ENCODE results near the gene ZNF275.

The ZNF275 gene

DNA sequence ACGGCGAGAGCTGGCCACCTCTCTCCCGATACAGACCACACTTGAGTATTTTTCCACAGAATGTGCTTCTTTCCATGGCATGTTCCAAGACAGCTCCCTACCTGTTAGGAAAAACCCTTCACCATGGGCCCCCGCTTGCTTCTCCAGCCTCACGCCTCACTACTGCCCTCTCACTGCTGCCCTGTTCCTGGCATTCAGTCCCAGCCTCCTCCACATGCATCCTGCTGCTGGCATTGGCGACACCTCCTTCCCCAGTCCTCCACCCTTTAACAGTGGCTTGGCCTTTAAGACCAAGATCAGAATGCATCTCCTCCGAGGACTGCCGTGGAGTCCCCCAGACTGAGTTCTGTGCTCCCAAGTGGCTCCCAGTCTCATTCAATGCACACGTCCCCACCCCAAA, 23.1 kb upstream of the ZNF275 start:
- TF ChIP-seq, protein P1, sequence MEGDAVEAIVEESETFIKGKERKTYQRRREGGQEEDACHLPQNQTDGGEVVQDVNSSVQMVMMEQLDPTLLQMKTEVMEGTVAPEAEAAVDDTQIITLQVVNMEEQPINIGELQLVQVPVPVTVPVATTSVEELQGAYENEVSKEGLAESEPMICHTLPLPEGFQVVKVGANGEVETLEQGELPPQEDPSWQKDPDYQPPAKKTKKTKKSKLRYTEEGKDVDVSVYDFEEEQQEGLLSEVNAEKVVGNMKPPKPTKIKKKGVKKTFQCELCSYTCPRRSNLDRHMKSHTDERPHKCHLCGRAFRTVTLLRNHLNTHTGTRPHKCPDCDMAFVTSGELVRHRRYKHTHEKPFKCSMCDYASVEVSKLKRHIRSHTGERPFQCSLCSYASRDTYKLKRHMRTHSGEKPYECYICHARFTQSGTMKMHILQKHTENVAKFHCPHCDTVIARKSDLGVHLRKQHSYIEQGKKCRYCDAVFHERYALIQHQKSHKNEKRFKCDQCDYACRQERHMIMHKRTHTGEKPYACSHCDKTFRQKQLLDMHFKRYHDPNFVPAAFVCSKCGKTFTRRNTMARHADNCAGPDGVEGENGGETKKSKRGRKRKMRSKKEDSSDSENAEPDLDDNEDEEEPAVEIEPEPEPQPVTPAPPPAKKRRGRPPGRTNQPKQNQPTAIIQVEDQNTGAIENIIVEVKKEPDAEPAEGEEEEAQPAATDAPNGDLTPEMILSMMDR (conservative IDR thresholded peaks at IDR 0.05; ENCODE audit: low read length), result no peak
- TF ChIP-seq EZH2phosphoT487 (IDR thresholded peaks at IDR 0.05; ENCODE audit: borderline replicate concordance), result no peak
- Histone ChIP-seq H4K20me1 (ENCODE audit: insufficient read depth, low read length, poor library complexity, severe bottlenecking) (no peaks in the 10 kb centered on the region), H3K36me3 (ENCODE audit: insufficient read depth, low read length) (no peaks in the 10 kb centered on the region), H3K9me2 (replicated peaks; ENCODE audit: low read depth, low read length) (no peaks in the 10 kb centered on the region), H3K4me3 (ENCODE audit: low read length, poor library complexity, severe bottlenecking) (no peak overlapping the region), H3F3A (ENCODE audit: low read depth) (no peaks in the 10 kb centered on the region), H3K4me2 (ENCODE audit: low read depth, low read length, poor library complexity, severe bottlenecking) (no peak overlapping the region), H3K9ac (ENCODE audit: low read depth, low read length, poor library complexity, severe bottlenecking) (no peak overlapping the region), H3K4me1 (ENCODE audit: insufficient read depth, low read length, poor library complexity, severe bottlenecking) (no peaks in the 10 kb centered on the region), H3K27me3 (ENCODE audit: insufficient read depth, low read length, poor library complexity, severe bottlenecking) (no peaks in the 10 kb centered on the region), H2AFZ (ENCODE audit: low read length) (no peak overlapping the region), H3K9me3 (ENCODE audit: insufficient read depth, low read depth, low read length) (no peaks in the 10 kb centered on the region), H3K79me2 (ENCODE audit: insufficient read depth, low read length) (no peaks in the 10 kb centered on the region)

DNA sequence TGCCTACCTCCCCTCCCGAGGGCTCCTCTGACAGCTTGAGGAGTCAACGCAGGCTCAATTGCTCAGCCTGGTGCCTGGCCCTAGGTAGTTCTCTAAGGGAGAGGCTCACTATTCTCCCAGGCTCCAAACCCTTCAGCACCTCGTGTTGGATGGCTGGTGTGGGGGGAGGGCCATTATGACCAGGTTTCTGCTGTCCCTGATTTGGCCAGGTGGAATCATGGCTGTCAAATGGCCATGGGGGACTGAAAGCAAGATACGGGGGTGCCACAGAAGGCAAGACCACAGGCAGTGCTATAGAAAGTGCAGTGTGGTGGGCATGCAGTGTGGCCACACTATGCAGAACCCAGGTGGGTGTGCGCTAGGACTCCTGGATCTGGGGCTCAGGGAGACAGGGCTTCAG, 21.9 kb upstream of the ZNF275 start:
- H3K4me3 ChIP-seq (ENCODE audit: low read length, poor library complexity, severe bottlenecking), result no peak overlapping the region
- H3K36me3 ChIP-seq (ENCODE audit: insufficient read depth, low read length), result no peaks in the 10 kb centered on the region
- H3K4me2 ChIP-seq (ENCODE audit: low read depth, low read length, poor library complexity, severe bottlenecking), result no peak overlapping the region
- H3K9me2 ChIP-seq (replicated peaks; ENCODE audit: low read depth, low read length), result no peaks in the 10 kb centered on the region
- no peaks in the 10 kb centered on the region for H3F3A ChIP-seq (ENCODE audit: low read depth)
- H3K9ac ChIP-seq (ENCODE audit: low read depth, low read length, poor library complexity, severe bottlenecking), result no peak overlapping the region
- TF ChIP-seq, protein P1 (conservative IDR thresholded peaks at IDR 0.05; ENCODE audit: low read length), result no peak
- TF ChIP-seq EZH2phosphoT487 (IDR thresholded peaks at IDR 0.05; ENCODE audit: borderline replicate concordance), result no peak
- H3K9me3 ChIP-seq (ENCODE audit: insufficient read depth, low read depth, low read length), result no peaks in the 10 kb centered on the region
- no peaks in the 10 kb centered on the region for H3K79me2 ChIP-seq (ENCODE audit: insufficient read depth, low read length)
- H3K27me3 ChIP-seq (ENCODE audit: insufficient read depth, low read length, poor library complexity, severe bottlenecking), result no peaks in the 10 kb centered on the region
- no peaks in the 10 kb centered on the region for H4K20me1 ChIP-seq (ENCODE audit: insufficient read depth, low read length, poor library complexity, severe bottlenecking)
- H2AFZ ChIP-seq (ENCODE audit: low read length), result no peak overlapping the region
- H3K4me1 ChIP-seq (ENCODE audit: insufficient read depth, low read length, poor library complexity, severe bottlenecking), result no peaks in the 10 kb centered on the region

DNA sequence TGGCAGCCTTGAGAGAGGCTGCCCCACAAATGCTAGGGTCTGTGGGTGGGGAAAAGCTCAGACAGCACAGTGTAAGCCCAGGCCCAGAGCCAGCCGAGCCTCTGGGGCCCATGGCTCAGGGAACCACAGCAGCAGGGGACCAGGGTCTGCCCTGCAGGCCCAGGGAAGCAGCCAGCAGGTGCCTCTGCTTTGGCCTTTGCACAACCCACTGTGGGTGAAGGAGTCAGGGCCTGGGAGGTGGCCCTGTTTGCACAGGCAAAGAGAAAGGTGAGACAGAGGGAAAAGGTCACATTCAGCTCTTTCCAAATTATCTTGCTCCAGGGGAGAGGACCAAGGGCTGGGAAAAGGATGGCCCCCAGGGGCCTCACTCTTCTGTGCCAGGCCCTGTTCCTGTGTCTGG, 21.1 kb upstream of the ZNF275 start:
- H3F3A ChIP-seq (ENCODE audit: low read depth), result no peaks in the 10 kb centered on the region
- no peaks in the 10 kb centered on the region for H3K27me3 ChIP-seq (ENCODE audit: insufficient read depth, low read length, poor library complexity, severe bottlenecking)

DNA sequence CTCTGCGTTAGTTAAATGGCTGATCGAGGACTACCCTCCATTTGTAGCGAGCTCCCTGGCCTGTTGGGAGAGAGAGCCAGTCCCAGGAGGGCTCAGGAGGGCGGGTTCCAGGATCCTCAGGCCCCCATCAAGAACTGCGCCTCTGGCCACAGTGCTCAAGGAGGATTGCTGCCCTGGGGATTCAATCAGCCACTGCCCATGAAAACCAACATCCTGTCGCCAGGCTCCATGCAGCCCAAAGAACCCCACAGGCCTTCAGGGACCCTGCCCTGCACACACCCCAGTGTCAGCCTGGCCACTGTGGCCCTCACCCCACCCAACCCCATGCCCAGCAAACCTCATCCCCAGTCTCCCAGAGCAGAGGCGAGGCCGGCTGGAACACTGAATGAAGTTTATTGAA, 16.6 kb upstream of the ZNF275 start:
- no peak overlapping the region for H3K4me3 ChIP-seq (ENCODE audit: low read length, poor library complexity, severe bottlenecking)
- no peaks in the 10 kb centered on the region for H3K27me3 ChIP-seq (ENCODE audit: insufficient read depth, low read length, poor library complexity, severe bottlenecking)
- H3K9ac ChIP-seq (ENCODE audit: low read depth, low read length, poor library complexity, severe bottlenecking), result no peak overlapping the region
- H3K36me3 ChIP-seq (ENCODE audit: insufficient read depth, low read length), result no peaks in the 10 kb centered on the region
- H3K4me1 ChIP-seq (ENCODE audit: insufficient read depth, low read length, poor library complexity, severe bottlenecking), result no peaks in the 10 kb centered on the region
- no peak overlapping the region for H2AFZ ChIP-seq (ENCODE audit: low read length)
- H3K4me2 ChIP-seq (ENCODE audit: low read depth, low read length, poor library complexity, severe bottlenecking), result no peak overlapping the region
- no peaks in the 10 kb centered on the region for H3K79me2 ChIP-seq (ENCODE audit: insufficient read depth, low read length)
- no peaks in the 10 kb centered on the region for H3F3A ChIP-seq (ENCODE audit: low read depth)
- no peaks in the 10 kb centered on the region for H3K9me2 ChIP-seq (replicated peaks; ENCODE audit: low read depth, low read length)
- TF ChIP-seq, protein P1 (conservative IDR thresholded peaks at IDR 0.05; ENCODE audit: low read length), result no peak
- no peak for TF ChIP-seq EZH2phosphoT487 (IDR thresholded peaks at IDR 0.05; ENCODE audit: borderline replicate concordance)
- no peaks in the 10 kb centered on the region for H3K9me3 ChIP-seq (ENCODE audit: insufficient read depth, low read depth, low read length)
- no peaks in the 10 kb centered on the region for H4K20me1 ChIP-seq (ENCODE audit: insufficient read depth, low read length, poor library complexity, severe bottlenecking)

More for the DNA sequence above, 21.1 kb upstream of the ZNF275 start:
- Histone ChIP-seq H3K36me3 (ENCODE audit: insufficient read depth, low read length) (no peaks in the 10 kb centered on the region), H3K9ac (ENCODE audit: low read depth, low read length, poor library complexity, severe bottlenecking) (no peak overlapping the region), H3K9me3 (ENCODE audit: insufficient read depth, low read depth, low read length) (no peaks in the 10 kb centered on the region), H3K9me2 (replicated peaks; ENCODE audit: low read depth, low read length) (no peaks in the 10 kb centered on the region), H3K4me3 (ENCODE audit: low read length, poor library complexity, severe bottlenecking) (no peak overlapping the region), H3K79me2 (ENCODE audit: insufficient read depth, low read length) (no peaks in the 10 kb centered on the region), H3K4me1 (ENCODE audit: insufficient read depth, low read length, poor library complexity, severe bottlenecking) (no peaks in the 10 kb centered on the region), H3K4me2 (ENCODE audit: low read depth, low read length, poor library complexity, severe bottlenecking) (no peak overlapping the region), H2AFZ (ENCODE audit: low read length) (no peak overlapping the region), H4K20me1 (ENCODE audit: insufficient read depth, low read length, poor library complexity, severe bottlenecking) (no peaks in the 10 kb centered on the region)
- TF ChIP-seq EZH2phosphoT487 (IDR thresholded peaks at IDR 0.05; ENCODE audit: borderline replicate concordance), result no peak

All from Loucy (cell line).